Endodermal cell (in vitro differentiated cells): Measurements from ENCODE around the gene PLA1A. TPM values are rescaled to one million over a fixed set of nuclear protein-coding genes. Genes with fewer than 3 reads are reported as not detected.

Experiments used
- DNase-seq: peaks from one replicate; pipeline ENCODE4 v3.0.0-alpha.2; 2017
- H3K27ac ChIP-seq: 2 replicates; pipeline ENCODE4 v1.5.1; 2013; ENCODE audit warnings: mild to moderate bottlenecking, low read depth, low read length, moderate library complexity
- H3K27me3 ChIP-seq: 2 replicates; pipeline ENCODE4 v1.6.1; 2013; ENCODE audit warnings: mild to moderate bottlenecking, low read length, moderate library complexity; ENCODE audit not compliant: insufficient read depth, control insufficient read depth, poor library complexity, severe bottlenecking
- H3K36me3 ChIP-seq: 2 replicates; pipeline ENCODE4 v1.7.0; 2013; ENCODE audit warnings: mild to moderate bottlenecking, low read length, moderate library complexity; ENCODE audit not compliant: control insufficient read depth, insufficient read depth
- H3K4me1 ChIP-seq: one replicate; pipeline ENCODE4 v1.7.0; 2013; ENCODE audit warnings: low read length; ENCODE audit not compliant: control insufficient read depth, insufficient read depth
- H3K4me3 ChIP-seq: 2 replicates; pipeline ENCODE4 v1.5.1; 2013; ENCODE audit warnings: mild to moderate bottlenecking, low read length, moderate library complexity
- H3K9ac ChIP-seq: 2 replicates; pipeline ENCODE4 v1.6.1; 2013; ENCODE audit warnings: mild to moderate bottlenecking, low read length, moderate library complexity; ENCODE audit not compliant: poor library complexity, severe bottlenecking; ENCODE audit errors: extremely low read depth
- H3K9me3 ChIP-seq: 2 replicates; pipeline ENCODE4 v1.6.1; 2013; ENCODE audit warnings: mild to moderate bottlenecking, low read length, moderate library complexity; ENCODE audit not compliant: control insufficient read depth
- H3K27ac Mint-ChIP-seq: 2 replicates; pipeline ENCODE4 v1.8.0; 2020; ENCODE audit warnings: mixed read lengths
- H3K27me3 Mint-ChIP-seq: 2 replicates; pipeline ENCODE4 v1.8.0; 2021; ENCODE audit warnings: mild to moderate bottlenecking, mixed read lengths; ENCODE audit not compliant: insufficient read depth
- H3K36me3 Mint-ChIP-seq: 2 replicates; pipeline ENCODE4 v1.8.0; 2020; ENCODE audit warnings: low read depth, mixed read lengths
- H3K4me1 Mint-ChIP-seq: 2 replicates; pipeline ENCODE4 v1.8.0; 2020; ENCODE audit warnings: mixed read lengths
- H3K4me3 Mint-ChIP-seq: 2 replicates; pipeline ENCODE4 v1.8.0; 2020; ENCODE audit warnings: mild to moderate bottlenecking, moderate library complexity, mixed read lengths
- H3K9me3 Mint-ChIP-seq: 2 replicates; pipeline ENCODE4 v1.8.0; 2020; ENCODE audit warnings: mild to moderate bottlenecking, mixed read lengths
- CTCF ChIP-seq: fragments of 200-600 bp; sonication (generic); conservative IDR thresholded peaks from 2 replicates; pipeline ENCODE4 v1.5.0; 2021; ENCODE audit warnings: antibody characterized with exemption, mild to moderate bottlenecking
- WGBS, 2 experiments: methylation state at CpG; one replicate each; pipeline versions ENCODE4 v1.1.5 to v1.1.7; 2013; ENCODE audit warnings: missing lambda C conversion rate in 2 of 2, mixed read lengths in 1 of 2; ENCODE audit not compliant: insufficient coverage in 1 of 2, insufficient read length in 1 of 2; 5-methylcytosine and 5-hydroxymethylcytosine counted together
- total RNA-seq, 2 donors: library from RNA; stranded (reverse); fragmentation: NEBNext Ultra II Directional in 1 of 2; extraction: Animal tissue kit (Norgen Biotek cat#: 25700) in 1 of 2; gene quantifications; 2 replicates in 1 of 2; 3 replicates in 1 of 2; pipeline ENCODE4 v1.2.1, GENCODE V29; 2021

Gene PLA1A
- total RNA-seq, 2 donors from 2014 or later, result 2.4 to 5.3 TPM

GRCh38 chr3:119582178-119582577 lies 15.5 kb upstream of the PLA1A start:
- Histone ChIP-seq H3K27ac (no peak overlapping the region), H3K27me3 (no peaks in the 10 kb centered on the region), H3K36me3 (no peaks in the 10 kb centered on the region), H3K9ac (no peak overlapping the region), H3K4me1 (no peaks in the 10 kb centered on the region), H3K4me3 (no peak overlapping the region), H3K9me3 (no peaks in the 10 kb centered on the region)
- H3K9me3 Mint-ChIP-seq, result no peaks in the 10 kb centered on the region
- no peak overlapping the region for H3K4me3 Mint-ChIP-seq
- no peak for DNase-seq
- peaks cover 7% of the 10 kb centered on the region for H3K27me3 Mint-ChIP-seq
- 76 to 80% methylated on average over 6 of the region's 6 CpGs for WGBS, 2 experiments
- H3K36me3 Mint-ChIP-seq, result peaks cover 6% of the 10 kb centered on the region
- TF ChIP-seq CTCF, result no peak
- H3K4me1 Mint-ChIP-seq, result peaks cover 37% of the 10 kb centered on the region
- no peak overlapping the region for H3K27ac Mint-ChIP-seq

- whole genome bisulfite sequencing, 2 experiments, result 93 to 95% methylated on average over 9 to 10 of the region's 10 CpGs
- H3K4me3 Mint-ChIP-seq, result no peak overlapping the region
- TF ChIP-seq CTCF, result no peak
- peaks cover 12% of the 10 kb centered on the region for H3K4me1 ChIP-seq
- peaks cover 1% of the 10 kb centered on the region for H3K9me3 ChIP-seq
- H3K36me3 Mint-ChIP-seq, result peaks cover 9% of the 10 kb centered on the region
- H3K27ac Mint-ChIP-seq, result no peak overlapping the region
- peaks cover 56% of the 10 kb centered on the region for H3K4me1 Mint-ChIP-seq
- H3K9ac ChIP-seq, result no peak overlapping the region
- no peaks in the 10 kb centered on the region for H3K27me3 ChIP-seq
- no peaks in the 10 kb centered on the region for H3K36me3 ChIP-seq
- peaks cover 2% of the 10 kb centered on the region for H3K9me3 Mint-ChIP-seq
- H3K27me3 Mint-ChIP-seq, result peaks cover 2% of the 10 kb centered on the region
- no peak overlapping the region for H3K27ac ChIP-seq
- no peak overlapping the region for H3K4me3 ChIP-seq
- DNase-seq, result no peak
Observed at GRCh38 chr3:119585208-119585607, 12.5 kb upstream of the PLA1A start.

GRCh38 chr3:119585856-119586570 lies 11.7 kb upstream of the PLA1A start:
- Histone ChIP-seq H3K9me3 (peaks cover 8% of the 10 kb centered on the region), H3K4me1 (peaks cover 12% of the 10 kb centered on the region), H3K27me3 (no peaks in the 10 kb centered on the region), H3K4me3 (no peak overlapping the region), H3K36me3 (no peaks in the 10 kb centered on the region), H3K27ac (no peak overlapping the region), H3K9ac (no peak overlapping the region)
- H3K36me3 Mint-ChIP-seq, result peaks cover 9% of the 10 kb centered on the region
- H3K4me3 Mint-ChIP-seq, result no peak overlapping the region
- peaks cover 2% of the 10 kb centered on the region for H3K27me3 Mint-ChIP-seq
- peaks cover 4% of the 10 kb centered on the region for H3K9me3 Mint-ChIP-seq
- no peak for DNase-seq
- 90 to 95% methylated on average over 8 to 11 of the region's 11 CpGs for WGBS, 2 experiments
- peaks cover 57% of the 10 kb centered on the region for H3K4me1 Mint-ChIP-seq
- no peak for TF ChIP-seq CTCF
- H3K27ac Mint-ChIP-seq, result no peak overlapping the region
